Kidney epithelial cell (primary cell): ENCODE measurements around the gene ZKSCAN1. TPM values are rescaled to one million over a fixed set of nuclear protein-coding genes. Genes with fewer than 3 reads are reported as not detected.
A peak's percentile ranks its signal among the peaks of the same experiment; 100 is the strongest.

Source experiments
- DNase-seq: peaks from one replicate; pipeline ENCODE4 v3.0.0-alpha.2; 2010; ENCODE audit warnings: low read depth
- H3K27me3 ChIP-seq: 2 replicates; pipeline ENCODE4 v1.6.0; 2011; ENCODE audit warnings: low read length; ENCODE audit not compliant: control insufficient read depth, insufficient read depth
- H3K36me3 ChIP-seq: 2 replicates; pipeline ENCODE4 v1.5.1; 2011; ENCODE audit warnings: low read length; ENCODE audit not compliant: control insufficient read depth, insufficient read depth
- H3K4me3 ChIP-seq: 2 replicates; pipeline ENCODE4 v1.5.1; 2011; ENCODE audit warnings: low read depth, mild to moderate bottlenecking, control low read depth, low read length
- CTCF ChIP-seq: IDR thresholded peaks from 2 replicates; pipeline ENCODE4 v1.5.1; 2011; ENCODE audit warnings: mild to moderate bottlenecking, moderate library complexity, low read length, control low read depth, inconsistent platforms; ENCODE audit not compliant: insufficient read depth, poor library complexity, severe bottlenecking
- total RNA-seq: library from RNA; depleted of rRNA; stranded (reverse); fragments of >200 nt; gene quantifications from 2 replicates; pipeline ENCODE4 v1.2.3, GENCODE V29; 2015

Gene ZKSCAN1
- total RNA-seq, 1 donor from 2014 or later = 40.3 TPM

GRCh38 chr7:100016215-100016901, 962 bp downstream of the ZKSCAN1 start:
- DNase-seq = no peak

GRCh38 chr7:100017300-100017699, 1.9 kb downstream of the ZKSCAN1 start:
- TF ChIP-seq CTCF = no peak
- no peaks in the 10 kb centered on the region for H3K36me3 ChIP-seq
- no peaks in the 10 kb centered on the region for H3K27me3 ChIP-seq
- H3K4me3 ChIP-seq = no peak overlapping the region
- DNase-seq = no peak

More at GRCh38 chr7:100016215-100016901, 962 bp downstream of the ZKSCAN1 start:
- TF ChIP-seq CTCF = no peak
- H3K36me3 ChIP-seq = no peaks in the 10 kb centered on the region
- H3K4me3 ChIP-seq = peak overlapping the region; percentile 95
- H3K27me3 ChIP-seq = no peaks in the 10 kb centered on the region

- DNase-seq = no peak
- no peak for TF ChIP-seq CTCF
- Histone ChIP-seq H3K27me3 (no peaks in the 10 kb centered on the region), H3K4me3 (no peak overlapping the region), H3K36me3 (no peaks in the 10 kb centered on the region)
These were observed 2.5 kb downstream of the ZKSCAN1 start for GRCh38 chr7:100017875-100018274.

GRCh38 chr7:100019908-100020307, 4.5 kb downstream of the ZKSCAN1 start:
- TF ChIP-seq CTCF = no peak
- H3K4me3 ChIP-seq = no peak overlapping the region
- DNase-seq = no peak
- H3K27me3 ChIP-seq = no peaks in the 10 kb centered on the region
- peaks cover 3% of the 10 kb centered on the region for H3K36me3 ChIP-seq

GRCh38 chr7:100021297-100021696, 5.9 kb downstream of the ZKSCAN1 start:
- H3K4me3 ChIP-seq = no peak overlapping the region
- H3K27me3 ChIP-seq = no peaks in the 10 kb centered on the region
- no peak for TF ChIP-seq CTCF
- peaks cover 3% of the 10 kb centered on the region for H3K36me3 ChIP-seq
- no peak for DNase-seq

- TF ChIP-seq CTCF = no peak
- H3K27me3 ChIP-seq = no peaks in the 10 kb centered on the region
- no peak for DNase-seq
- peaks cover 3% of the 10 kb centered on the region for H3K36me3 ChIP-seq
- H3K4me3 ChIP-seq = no peak overlapping the region
These were observed 7.2 kb downstream of the ZKSCAN1 start for GRCh38 chr7:100022621-100023020.
